GM18508 (cell line): ENCODE measurements around the gene PLK1.
"Not testable (repeated sequence)": the region's sequence is repeated elsewhere in the genome, so short reads cannot be mapped to it uniquely, and the experiment has no call there.

Experiments used
- ATAC-seq: cut with Tn5 transposase; IDR thresholded peaks from one replicate; pipeline ENCODE4 v1.9.1; 2021; ENCODE audit warnings: moderate number of reproducible peaks; ENCODE audit not compliant: insufficient read depth, unreplicated experiment

PLK1 gene

GRCh38 chr16:23705517-23705902, 26.8 kb downstream of the PLK1 start:
- no peak for ATAC-seq

- ATAC-seq = no peak
Observed at GRCh38 chr16:23706439-23706838, 27.8 kb downstream of the PLK1 start.

DNA sequence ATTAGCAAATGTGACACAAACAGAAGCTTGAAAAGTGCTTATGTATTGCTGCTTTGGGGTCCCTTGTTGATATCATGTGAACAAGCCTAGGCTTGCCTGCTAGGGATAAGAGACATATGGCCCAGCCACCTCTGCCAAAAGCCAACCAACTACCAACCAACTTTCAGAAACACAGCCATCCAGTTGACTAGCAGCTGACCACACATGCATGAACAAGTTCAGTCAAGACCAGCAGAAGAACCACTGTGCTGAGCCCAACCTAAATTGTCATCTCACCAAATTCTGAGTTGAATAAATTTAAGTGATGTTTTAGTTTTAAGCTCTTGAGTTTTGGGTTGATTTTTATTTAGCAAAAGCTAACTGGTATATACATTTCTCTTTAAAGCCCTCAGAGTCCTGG, 30.8 kb downstream of the PLK1 start:
- no peak for ATAC-seq

GRCh38 chr16:23710008-23710407, 31.3 kb downstream of the PLK1 start:
- no peak for ATAC-seq

DNA sequence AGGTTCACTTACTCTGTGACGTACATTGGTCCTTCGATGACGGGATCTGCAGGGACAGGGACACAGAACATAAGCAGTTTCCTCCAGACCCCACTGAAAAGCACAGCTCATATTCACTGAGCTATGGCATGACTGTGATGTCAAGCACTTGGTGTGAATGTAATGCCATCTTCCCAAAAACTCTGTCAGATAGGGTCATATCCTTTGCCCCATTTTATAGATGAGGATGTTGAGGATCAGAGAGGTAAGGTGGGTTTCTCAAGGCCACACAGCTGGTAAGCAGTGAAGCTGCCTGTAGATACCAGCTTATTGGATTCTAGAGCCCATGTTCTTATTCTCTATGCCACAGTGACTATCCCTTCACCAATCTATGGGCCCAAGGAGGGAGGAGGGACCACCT, 31.8 kb downstream of the PLK1 start:
- no peak for ATAC-seq

DNA sequence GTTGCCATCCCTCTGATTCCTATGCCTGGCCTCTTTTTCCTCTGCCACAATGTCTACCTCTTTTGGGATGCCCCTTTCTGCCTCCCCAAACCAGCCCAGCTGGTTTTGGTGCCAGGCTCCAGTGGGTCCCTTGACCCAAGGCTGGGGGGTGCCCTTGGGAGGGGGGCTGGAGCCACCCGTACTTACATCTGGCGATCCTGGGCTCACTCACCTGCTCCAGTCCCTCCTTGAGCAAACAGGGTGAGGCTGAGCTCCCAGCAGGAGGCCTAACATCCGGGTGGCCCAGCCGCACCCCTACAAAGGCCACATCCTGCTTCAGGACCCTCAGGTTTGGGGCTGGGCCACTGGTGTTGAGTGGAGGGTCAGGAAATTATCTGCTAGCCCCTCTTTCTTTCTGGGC, 33.1 kb downstream of the PLK1 start:
- ATAC-seq = no peak

GRCh38 chr16:23712976-23713375, 34.3 kb downstream of the PLK1 start, which contains the start of gene ERN2:
Gene ERN2 (minus strand): TSS chr16:23713222. CDS start chr16:23713187, 35 bp downstream.
- ATAC-seq = no peak

GRCh38 chr16:23716484-23716883, 37.8 kb downstream of the PLK1 start:
- no peak for ATAC-seq

DNA sequence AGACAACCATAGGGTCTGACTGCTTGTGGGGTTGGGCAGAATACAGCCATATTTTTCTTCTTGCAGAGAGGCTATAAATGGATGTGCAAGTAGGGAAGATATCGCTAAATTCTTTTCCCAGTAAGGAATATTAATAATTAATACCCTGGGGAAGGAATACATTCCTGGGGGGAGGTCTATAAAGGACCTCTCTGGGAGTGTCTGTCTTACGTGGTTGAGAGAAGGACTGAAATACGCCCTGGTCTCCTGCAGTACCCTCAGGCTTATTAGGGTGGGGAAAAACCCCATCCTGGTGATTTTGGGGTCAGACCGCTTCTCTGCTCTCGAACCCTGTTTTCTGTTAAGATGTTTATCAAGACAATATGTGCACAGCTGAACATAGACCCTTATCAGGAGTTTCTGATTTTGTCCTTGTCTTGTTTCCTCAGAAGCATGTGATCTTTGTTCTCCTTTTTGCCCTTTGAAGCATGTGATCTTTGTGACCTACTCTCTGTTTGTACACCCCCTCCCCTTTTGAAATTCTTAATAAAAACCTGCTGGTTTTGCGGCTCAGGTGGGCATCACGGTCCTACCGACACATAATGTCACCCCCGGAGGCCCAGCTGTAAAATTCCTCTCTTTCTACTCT, 44.0 kb downstream of the PLK1 start:
- ATAC-seq = not testable (repeated sequence)

- ATAC-seq = no peak
Observed at GRCh38 chr16:23724096-23724784, 45.6 kb downstream of the PLK1 start.

DNA sequence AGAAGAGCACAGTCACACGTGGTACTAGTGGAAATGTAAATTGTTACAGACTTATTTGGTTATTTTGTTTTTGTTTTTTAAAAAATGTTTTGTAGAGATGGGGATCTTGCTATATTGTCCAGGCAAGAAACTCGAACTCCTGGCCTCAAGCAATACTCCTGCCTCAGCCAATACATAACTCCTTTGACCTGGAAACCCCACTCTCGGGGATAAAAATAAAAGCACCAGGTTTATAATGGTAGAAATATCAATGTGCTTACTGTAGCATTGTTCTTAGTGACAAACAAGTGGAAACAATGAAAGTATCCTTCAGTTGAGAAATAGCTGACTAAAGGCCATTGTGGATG, 46.1 kb downstream of the PLK1 start:
- no peak for ATAC-seq

DNA sequence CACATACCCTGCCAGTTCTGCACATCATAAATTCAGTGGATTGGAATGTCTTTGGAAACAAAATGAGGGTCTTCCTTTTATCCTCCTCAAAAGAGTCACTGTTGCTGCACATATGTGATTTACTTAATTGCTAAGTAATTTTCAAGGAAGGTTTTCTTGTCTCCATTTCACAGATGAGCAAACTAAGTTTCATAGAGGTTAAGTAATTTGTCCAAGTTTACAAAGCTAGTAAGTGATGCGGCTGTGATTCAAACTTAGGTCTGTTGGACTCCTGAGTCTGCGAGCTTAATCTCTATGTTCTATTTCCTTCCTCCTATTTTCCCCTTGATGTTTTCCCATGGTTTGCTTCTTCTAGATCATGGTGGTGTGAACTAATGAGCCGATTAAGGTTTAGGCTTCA, 48.0 kb downstream of the PLK1 start:
- ATAC-seq = no peak

- no peak for ATAC-seq
Observed at GRCh38 chr16:23728112-23728477, 49.4 kb downstream of the PLK1 start.

DNA sequence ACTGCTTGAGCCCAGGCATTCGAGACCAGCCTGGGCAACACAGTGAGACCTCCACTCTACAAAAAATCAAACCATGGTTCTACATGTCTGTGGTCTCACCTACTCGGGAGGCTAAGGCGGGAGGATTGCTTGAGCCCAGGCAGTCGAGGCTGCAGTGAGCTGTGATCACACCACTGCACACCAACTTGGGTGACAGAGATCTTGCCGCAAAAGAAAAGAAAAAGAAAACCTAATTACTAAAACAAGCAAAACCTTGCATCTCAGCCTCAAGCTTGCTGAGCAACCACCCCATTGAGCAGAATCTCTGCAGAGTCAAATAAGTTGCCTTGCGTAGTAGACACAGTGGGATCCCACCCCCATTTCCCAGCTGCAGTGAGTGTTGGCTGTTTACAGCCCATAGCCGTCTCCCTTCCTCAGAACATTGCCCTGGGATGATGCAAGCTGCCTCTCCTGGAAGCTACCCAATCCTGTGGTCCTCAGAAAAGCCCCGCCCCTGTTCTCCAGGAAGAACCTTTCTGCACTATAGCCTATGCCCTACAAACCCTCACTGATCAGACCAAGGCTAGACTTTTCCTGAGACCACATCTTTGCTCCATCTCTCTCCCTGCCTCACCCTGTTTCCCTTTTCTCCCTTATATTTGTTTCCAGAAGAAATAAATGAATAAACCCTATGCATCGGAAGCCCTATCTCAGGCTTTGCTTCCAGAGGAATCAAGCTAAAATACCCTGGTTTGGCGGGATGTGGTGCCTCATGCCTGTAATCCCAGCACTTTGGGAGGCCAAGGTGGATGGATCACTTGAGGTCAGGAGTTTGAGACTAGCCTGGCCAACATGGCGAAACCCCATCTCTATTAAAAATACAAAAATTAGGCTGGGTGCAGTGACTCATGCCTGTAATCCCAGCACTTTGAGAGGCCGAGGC, 51.1 kb downstream of the PLK1 start:
- no peak for ATAC-seq

GRCh38 chr16:23734176-23734893, 55.6 kb downstream of the PLK1 start:
- ATAC-seq = no peak

GRCh38 chr16:23737423-23738028, 58.8 kb downstream of the PLK1 start:
- ATAC-seq = not testable (repeated sequence)

- ATAC-seq = no peak
Observed at GRCh38 chr16:23739516-23739915, 60.8 kb downstream of the PLK1 start.
